AG04450 (cell line): Measurements from ENCODE around the gene ZAR1L. TPM values are rescaled to one million over a fixed set of nuclear protein-coding genes. Genes with fewer than 3 reads are reported as not detected.

Source experiments
- CTCF ChIA-PET: fragments of 300-600, 350-600 bp; formaldehyde crosslinking; extraction: SDS; loops from one replicate; lab custom pipeline; 2022; ENCODE audit warnings: antibody characterized with exemption, inconsistent platforms; lab: Charles Lee
- POLR2A ChIA-PET: fragments of 350-600 bp; formaldehyde crosslinking; extraction: SDS; loops from one replicate; lab custom pipeline; 2021; ENCODE audit warnings: antibody characterized with exemption, inconsistent platforms; lab: Yijun Ruan, JAX
- DNase-seq: peaks from one replicate; pipeline ENCODE4 v3.0.0-alpha.2; 2011; ENCODE audit warnings: low read depth, low spot score
- H3K27ac ChIP-seq: one replicate; pipeline ENCODE4 v1.5.1; 2012; ENCODE audit warnings: low read depth, low read length, control low read depth
- H3K27me3 ChIP-seq: one replicate; pipeline ENCODE4 v1.6.0; 2012; ENCODE audit warnings: low read length; ENCODE audit not compliant: control insufficient read depth, insufficient read depth
- H3K4me3 ChIP-seq: 2 replicates; pipeline ENCODE4 v1.5.1; 2011; ENCODE audit warnings: mild to moderate bottlenecking, low read depth, low read length, control low read depth
- H3K9me3 ChIP-seq: 2 replicates; pipeline ENCODE4 v1.5.1; 2012; ENCODE audit warnings: low read length; ENCODE audit not compliant: control insufficient read depth, insufficient read depth
- CTCF ChIP-seq: IDR thresholded peaks from 2 replicates; pipeline ENCODE4 v1.5.1; 2011; ENCODE audit warnings: low read depth, low read length, control low read depth, inconsistent platforms
- polyA plus RNA-seq: library from polyadenylated mRNA; depleted of rRNA; stranded (reverse); fragments of >200 nt; gene quantifications from 2 replicates; pipeline ENCODE4 v1.2.3, GENCODE V29; 2011

ZAR1L gene
- polyA plus RNA-seq, 1 experiment: not detected

- no peaks in the 10 kb centered on the region for H3K27me3 ChIP-seq
- no peak overlapping the region for H3K27ac ChIP-seq
- TF ChIP-seq CTCF: no peak
- H3K9me3 ChIP-seq: no peaks in the 10 kb centered on the region; the same call in 1 of the 2 replicates
- no peak overlapping the region for H3K4me3 ChIP-seq
- DNase-seq: no peak
- CTCF ChIA-PET: no interaction called here
- POLR2A ChIA-PET: no interaction called here
These were observed 5.4 kb upstream of the ZAR1L start for GRCh38 chr13:32320528-32320927.

- ChIA-PET CTCF (interaction anchor here (0.7 to 2.6 kb wide), 3 partner anchors 72 to 408 kb away, joined by 3 to 15 read pairs (median 5); no protein-coding TSS in a partner anchor), POLR2A (no interaction called here)
These were observed 2.7 kb upstream of the ZAR1L start for GRCh38 chr13:32317716-32318465.

GRCh38 chr13:32316501-32316900 lies 1.3 kb upstream of the ZAR1L start:
- H3K27me3 ChIP-seq: no peaks in the 10 kb centered on the region
- ChIA-PET CTCF (interaction anchor here (1.1 to 2.6 kb wide), 4 partner anchors 10 to 407 kb away, joined by 3 to 12 read pairs (median 4); no protein-coding TSS in a partner anchor), POLR2A (no interaction called here)
- no peak for TF ChIP-seq CTCF
- no peak overlapping the region for H3K27ac ChIP-seq
- DNase-seq: no peak
- peak overlapping the region; percentile 82 for H3K4me3 ChIP-seq
- no peaks in the 10 kb centered on the region; the same call in 1 of the 2 replicates for H3K9me3 ChIP-seq

More at GRCh38 chr13:32317716-32318465, 2.7 kb upstream of the ZAR1L start:
- Histone ChIP-seq H3K4me3 (no peak overlapping the region), H3K27ac (no peak overlapping the region), H3K9me3 (no peaks in the 10 kb centered on the region; the same call in 1 of the 2 replicates), H3K27me3 (no peaks in the 10 kb centered on the region)
- no peak for DNase-seq
- TF ChIP-seq CTCF: no peak

- POLR2A ChIA-PET: interaction anchor here (1.2 kb wide), 1 partner anchor 19 kb away, joined by 3 read pairs; no protein-coding TSS in a partner anchor
- TF ChIP-seq CTCF: no peak
- no peak for DNase-seq
- CTCF ChIA-PET: interaction anchor here (1.2 to 2.6 kb wide), 3 partner anchors 9 to 406 kb away, joined by 3 to 12 read pairs (median 5); no protein-coding TSS in a partner anchor
- no peaks in the 10 kb centered on the region; the same call in 1 of the 2 replicates for H3K9me3 ChIP-seq
- H3K27ac ChIP-seq: peak overlapping the region; percentile 96
- H3K4me3 ChIP-seq: peak overlapping the region; percentile 82
- H3K27me3 ChIP-seq: no peaks in the 10 kb centered on the region
These were observed 821 bp upstream of the ZAR1L start for GRCh38 chr13:32316028-32316339.
